ENCODE results near the gene TMEM184A. TPM values are rescaled to one million over a fixed set of nuclear protein-coding genes. Genes with fewer than 3 reads are reported as not detected.

Gene TMEM184A
- total and polyA plus RNA-seq, 2 of the 13 experiments (the other 11 are each of a cell fraction or from before 2014, with no cell fraction given) = 9.5 to 20.4 TPM

GRCh38 chr7:1536743-1537534 lies 19.1 kb downstream of the TMEM184A start (continued):
- TF ChIP-seq E2F5 (CRISPR knock-in tag; conservative IDR thresholded peaks at IDR 0.05) (no peak), BHLHE40 (IDR thresholded peaks at IDR 0.05; ENCODE audit: low read length) (no peak), ZBTB10 (CRISPR knock-in tag; IDR thresholded peaks at IDR 0.05; ENCODE audit: borderline replicate concordance) (peak; percentile 64; the same call in 1 of the 2 replicates), ZNF317 (CRISPR knock-in tag; IDR thresholded peaks at IDR 0.05) (peak; percentile 60; the same call in 1 of the 2 replicates), ZNF275 (CRISPR knock-in tag; IDR thresholded peaks at IDR 0.05; ENCODE audit: borderline replicate concordance) (0 out of 2 replicates have a peak, but pooled peaks have one; percentile 58), YEATS2 (CRISPR knock-in tag; IDR thresholded peaks at IDR 0.05; ENCODE audit: borderline replicate concordance) (no peak), RBAK (CRISPR knock-in tag; IDR thresholded peaks at IDR 0.05) (no peak), ARID5B (CRISPR knock-in tag; IDR thresholded peaks at IDR 0.05) (peak; percentile 89), NR3C1 (CRISPR knock-in tag; IDR thresholded peaks at IDR 0.05) (no peak), ZSCAN22 (CRISPR knock-in tag; IDR thresholded peaks at IDR 0.05) (no peak), GATAD2A (CRISPR knock-in tag; IDR thresholded peaks at IDR 0.05) (peak; percentile 95), ZNF83 (CRISPR knock-in tag; IDR thresholded peaks at IDR 0.05; ENCODE audit: borderline replicate concordance) (no peak), MED8 (CRISPR knock-in tag; IDR thresholded peaks at IDR 0.05; ENCODE audit: insufficient replicate concordance) (no peak), ZNF44 (CRISPR knock-in tag; IDR thresholded peaks at IDR 0.05) (no peak), ZNF597 (CRISPR knock-in tag; IDR thresholded peaks at IDR 0.05) (no peak), REXO4 (CRISPR knock-in tag; IDR thresholded peaks at IDR 0.05; ENCODE audit: borderline replicate concordance) (no peak), ZNF703 (CRISPR knock-in tag; IDR thresholded peaks at IDR 0.05; ENCODE audit: borderline replicate concordance) (peak; percentile 78; the same call in 1 of the 2 replicates), ZSCAN9 (CRISPR knock-in tag; IDR thresholded peaks at IDR 0.05; ENCODE audit: borderline replicate concordance) (peak; percentile 57; the same call in 1 of the 2 replicates), RORA (CRISPR knock-in tag; IDR thresholded peaks at IDR 0.05) (no peak)

All from HepG2 (cell line).